ENCODE measurements around the gene RALGDS.

The RALGDS gene

GRCh38 chr9:133133681-133134387 is 12.8 kb upstream of the RALGDS start:
- peak; percentile 85 for DNase-seq

GRCh38 chr9:133132174-133132573 is 11.1 kb upstream of the RALGDS start:
- DNase-seq, result no peak

- no peak for DNase-seq
Observed at GRCh38 chr9:133131506-133131905, 10.5 kb upstream of the RALGDS start.

- no peak for DNase-seq
Observed at GRCh38 chr9:133130685-133131244, 9.7 kb upstream of the RALGDS start.

GRCh38 chr9:133129001-133129795 is 8.2 kb upstream of the RALGDS start:
- DNase-seq, result no peak

GRCh38 chr9:133128152-133128551 is 7.1 kb upstream of the RALGDS start:
- no peak for DNase-seq

GRCh38 chr9:133127340-133127981 is 6.4 kb upstream of the RALGDS start:
- DNase-seq, result no peak

GRCh38 chr9:133126697-133127339 is 5.8 kb upstream of the RALGDS start:
- DNase-seq, result no peak

GRCh38 chr9:133125941-133126696 is 5.1 kb upstream of the RALGDS start:
- no peak for DNase-seq

- DNase-seq, result no peak
Observed at GRCh38 chr9:133124907-133125275, 3.9 kb upstream of the RALGDS start.

GRCh38 chr9:133124123-133124906 is 3.3 kb upstream of the RALGDS start:
- no peak for DNase-seq

GRCh38 chr9:133122935-133123611 is 2.0 kb upstream of the RALGDS start:
- DNase-seq, result no peak

GRCh38 chr9:133122605-133122934 is 1.5 kb upstream of the RALGDS start:
- no peak for DNase-seq

GRCh38 chr9:133121915-133122550 is 993 bp upstream of the RALGDS start:
- DNase-seq, result no peak

- no peak for DNase-seq
Observed at GRCh38 chr9:133120501-133121197, 391 bp downstream of the RALGDS start.

- no peak for DNase-seq
Observed at GRCh38 chr9:133119846-133120500, 1.1 kb downstream of the RALGDS start.

- DNase-seq, result no peak
Observed at GRCh38 chr9:133119103-133119845, 1.8 kb downstream of the RALGDS start.

- no peak for DNase-seq
Observed at GRCh38 chr9:133118568-133118967, 2.5 kb downstream of the RALGDS start.

GRCh38 chr9:133118179-133118520 is 2.9 kb downstream of the RALGDS start:
- no peak for DNase-seq

All from SHP77 treated with DMSO at 0.1 percent for 48 hours (cell line).